Vagina (tissue), 2 donors: Measurements from ENCODE around the gene PRCP.

Source experiments
- CTCF ChIP-seq, 3 experiments: fragments of 450-650 bp in 2 of 3; fragments of 200-600 bp in 1 of 3; sonication (generic) in 1 of 3; IDR thresholded peaks; one replicate each; pipeline ENCODE4 v1.5.1; 2017 to 2019; ENCODE audit warnings: antibody characterized with exemption in 3 of 3, mild to moderate bottlenecking in 2 of 3, moderate library complexity in 2 of 3
- POLR2A ChIP-seq, 2 donors: fragments of 450-650 bp; IDR thresholded peaks; one replicate each; pipeline ENCODE4 v1.6.1; 2017; ENCODE audit warnings: antibody characterized with exemption in 2 of 2, mild to moderate bottlenecking in 2 of 2, moderate library complexity in 2 of 2
- POLR2AphosphoS5 ChIP-seq, 2 donors: sonication (generic); formaldehyde crosslinking; IDR thresholded peaks; one replicate each; pipeline ENCODE4 v1.9.0; 2017; ENCODE audit warnings: antibody characterized with exemption in 2 of 2, mild to moderate bottlenecking in 2 of 2, low read depth in 1 of 2; ENCODE audit not compliant: insufficient read depth in 1 of 2

- TF ChIP-seq POLR2AphosphoS5 (IDR thresholded peaks at IDR 0.05; ENCODE audit: insufficient read depth in 1 of 2, low read depth in 1 of 2), result no peak
- TF ChIP-seq CTCF (IDR thresholded peaks at IDR 0.05), result no peak
- TF ChIP-seq POLR2A (IDR thresholded peaks at IDR 0.05), result no peak
Observed at GRCh38 chr11:82811369-82811768, 88.9 kb downstream of the PRCP start.
